ENCODE results near the gene CSAG1.
"Not testable (repeated sequence)": the region's sequence is repeated elsewhere in the genome, so short reads cannot be mapped to it uniquely, and the experiment has no call there.

Gene CSAG1, protein sequence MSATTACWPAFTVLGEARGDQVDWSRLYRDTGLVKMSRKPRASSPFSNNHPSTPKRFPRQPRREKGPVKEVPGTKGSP
- total RNA-seq, result 0 to 0.21 (median 0) reads per million in 9 experiments

DNA sequence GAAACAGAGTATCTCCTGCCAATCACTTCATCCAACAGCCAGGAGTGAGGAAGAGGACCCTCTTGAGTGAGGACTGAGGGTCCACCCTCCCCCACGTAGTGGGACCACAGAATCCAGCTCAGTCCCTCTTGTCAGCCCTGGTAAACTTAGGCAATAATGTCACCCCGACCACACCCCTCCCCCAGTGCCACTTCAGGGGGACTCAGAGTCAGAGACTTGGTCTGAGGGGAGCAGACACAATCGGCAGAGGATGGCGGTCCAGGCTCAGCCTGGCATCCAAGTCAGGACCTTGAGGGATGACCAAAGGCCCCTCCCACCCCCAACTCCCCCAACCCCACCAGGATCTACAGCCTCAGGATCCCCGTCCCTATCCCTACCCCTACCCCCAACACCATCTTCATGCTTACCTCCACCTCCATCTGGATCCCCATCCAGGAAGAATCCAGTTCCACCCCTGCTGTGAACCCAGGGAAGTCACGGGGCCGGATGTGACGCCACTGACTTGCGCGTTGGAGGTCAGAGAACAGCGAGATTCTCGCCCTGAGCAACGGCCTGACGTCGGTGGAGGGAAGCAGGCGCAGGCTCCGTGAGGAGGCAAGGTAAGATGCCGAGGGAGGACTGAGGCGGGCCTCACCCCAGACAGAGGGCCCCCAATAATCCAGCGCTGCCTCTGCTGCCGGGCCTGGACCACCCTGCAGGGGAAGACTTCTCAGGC, at the start of gene CSAG1, which contains the start of gene MAGEA12:
TSS of gene CSAG1 (minus strand) at position 461 of the 715 bp plus-strand sequence. CDS start 1,261 bp downstream, outside the sequence.
TSS of gene MAGEA12 (plus strand) at position 497 of the 715 bp plus-strand sequence. CDS start 2,405 bp downstream, outside the sequence.
- no peak within 1 kb of the TSS for H3K27ac Mint-ChIP-seq
- ATAC-seq (replicated peaks) (no peak), DNase-seq (no peak)
- H3K27me3 Mint-ChIP-seq, result peaks cover 0 to 5% of the 10 kb centered on the region in 2 donors
- H3K4me1 Mint-ChIP-seq (ENCODE audit: low read depth in 2 of 2), result no peaks in the 10 kb centered on the region
- no peaks in the 10 kb centered on the region for H3K36me3 Mint-ChIP-seq (ENCODE audit: insufficient read depth)
- H3K4me3 Mint-ChIP-seq, result no peak within 1 kb of the TSS
- no peaks in the 10 kb centered on the region for H3K9me3 Mint-ChIP-seq

DNA sequence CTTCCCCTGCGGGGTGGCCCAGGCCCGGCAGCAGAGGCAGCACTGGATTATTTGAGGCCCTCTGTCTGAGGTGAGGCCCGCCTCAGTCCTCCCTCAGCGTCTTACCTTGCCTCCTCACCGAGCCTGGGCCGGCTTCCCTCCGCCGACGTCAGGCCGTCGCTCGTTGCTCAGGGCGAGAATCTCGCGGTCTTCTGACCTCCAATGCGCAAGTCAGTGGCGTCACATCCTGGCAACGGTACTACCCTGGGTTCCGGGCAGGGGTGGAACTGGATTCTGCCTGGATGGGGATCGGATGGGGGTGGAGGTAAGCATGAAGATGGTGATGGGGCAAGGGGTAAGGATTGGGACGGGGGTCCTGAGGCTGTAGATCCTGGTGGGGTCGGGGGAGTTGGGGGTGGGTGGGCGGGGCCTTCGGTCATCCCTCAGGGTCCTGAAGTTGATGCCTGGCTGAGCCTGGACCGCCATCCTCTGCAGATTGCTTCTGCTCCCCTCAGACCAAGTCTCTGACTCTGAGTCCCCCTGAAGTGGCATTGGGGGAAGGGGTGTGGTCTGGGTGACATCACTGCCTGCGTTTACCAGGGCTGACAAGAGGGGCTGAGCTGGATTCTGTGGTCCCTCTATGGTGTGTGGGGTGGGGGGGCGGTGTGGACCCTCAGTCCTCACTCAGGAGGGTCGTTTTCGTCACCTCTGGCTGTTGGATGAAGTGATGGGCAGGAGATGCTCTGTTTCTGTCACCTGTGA, 36.2 kb upstream of the CSAG1 start, which contains the start of gene MAGEA6:
TSS of gene MAGEA6 (minus strand) at position 141 of the 741 bp plus-strand sequence. CDS start 2,039 bp downstream, outside the sequence.
- H3K9me3 Mint-ChIP-seq; H3K36me3 Mint-ChIP-seq (ENCODE audit: insufficient read depth); H3K4me1 Mint-ChIP-seq (ENCODE audit: low read depth in 2 of 2); ATAC-seq (replicated peaks); H3K27me3 Mint-ChIP-seq; H3K4me3 Mint-ChIP-seq; H3K27ac Mint-ChIP-seq; DNase-seq: not testable (repeated sequence)

DNA sequence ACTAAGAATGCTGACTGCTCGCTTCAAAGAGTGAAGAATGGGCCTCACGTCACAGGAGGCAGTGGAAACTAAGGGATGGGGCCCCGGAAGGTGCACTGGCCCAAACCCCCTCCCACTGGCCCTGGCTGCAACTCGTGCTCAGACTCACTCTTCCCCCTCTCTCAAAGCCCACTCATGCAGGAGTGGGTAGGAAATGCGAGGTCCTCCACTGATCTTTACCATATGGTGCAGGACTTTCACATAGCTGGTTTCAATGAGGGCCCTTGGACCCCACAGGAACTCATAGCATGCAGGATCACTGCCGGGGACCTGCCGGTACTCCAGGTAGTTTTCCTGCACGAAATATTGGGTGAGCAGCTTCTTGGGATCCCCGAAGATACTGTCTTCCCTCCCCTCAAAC, 33.0 kb upstream of the CSAG1 start:
- not testable (repeated sequence) for H3K27ac Mint-ChIP-seq; H3K9me3 Mint-ChIP-seq; H3K4me1 Mint-ChIP-seq (ENCODE audit: low read depth in 2 of 2); H3K4me3 Mint-ChIP-seq; H3K36me3 Mint-ChIP-seq (ENCODE audit: insufficient read depth); ATAC-seq (replicated peaks); DNase-seq; H3K27me3 Mint-ChIP-seq

DNA sequence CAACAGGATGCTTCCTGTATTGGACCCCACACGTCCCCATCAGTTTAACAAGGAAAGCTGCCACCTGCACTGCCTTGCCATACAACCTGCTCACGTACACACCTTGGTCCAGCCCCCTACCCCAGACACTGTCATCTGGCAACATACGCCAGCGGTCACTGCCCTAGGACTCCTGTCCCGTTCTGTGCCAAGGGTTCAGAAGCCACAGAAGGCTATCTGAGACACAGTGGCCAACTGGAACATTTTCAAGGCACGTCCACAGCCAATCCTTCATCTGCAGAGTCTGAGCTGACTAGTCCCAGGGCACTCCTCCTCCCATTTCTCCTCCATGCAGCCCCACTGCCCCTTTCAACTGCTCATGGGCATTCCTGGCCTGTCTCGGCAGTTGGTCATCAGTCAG, 28.1 kb upstream of the CSAG1 start:
- H3K4me3 Mint-ChIP-seq; H3K36me3 Mint-ChIP-seq (ENCODE audit: insufficient read depth); H3K27me3 Mint-ChIP-seq; ATAC-seq (replicated peaks); H3K27ac Mint-ChIP-seq; DNase-seq; H3K4me1 Mint-ChIP-seq (ENCODE audit: low read depth in 2 of 2); H3K9me3 Mint-ChIP-seq: not testable (repeated sequence)

DNA sequence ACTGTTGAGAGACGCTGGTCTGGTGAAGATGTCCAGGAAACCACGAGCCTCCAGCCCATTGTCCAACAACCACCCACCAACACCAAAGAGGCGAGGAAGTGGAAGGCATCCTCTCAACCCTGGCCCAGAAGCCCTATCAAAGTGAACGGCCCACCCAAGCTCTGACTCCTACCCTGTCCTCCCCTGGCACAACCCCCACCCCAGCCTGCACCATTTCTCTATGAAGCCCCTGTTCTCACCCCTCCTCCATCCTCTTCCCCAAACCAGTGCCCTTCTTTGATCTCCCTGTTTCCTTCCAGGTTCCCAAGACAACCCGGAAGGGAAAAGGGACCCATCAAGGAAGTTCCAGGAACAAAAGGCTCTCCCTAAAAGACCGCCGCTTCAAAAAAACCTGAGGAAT, 26.0 kb upstream of the CSAG1 start:
- H3K36me3 Mint-ChIP-seq (ENCODE audit: insufficient read depth); H3K27me3 Mint-ChIP-seq; DNase-seq; H3K4me3 Mint-ChIP-seq; ATAC-seq (replicated peaks); H3K4me1 Mint-ChIP-seq (ENCODE audit: low read depth in 2 of 2); H3K27ac Mint-ChIP-seq; H3K9me3 Mint-ChIP-seq: not testable (repeated sequence)

DNA sequence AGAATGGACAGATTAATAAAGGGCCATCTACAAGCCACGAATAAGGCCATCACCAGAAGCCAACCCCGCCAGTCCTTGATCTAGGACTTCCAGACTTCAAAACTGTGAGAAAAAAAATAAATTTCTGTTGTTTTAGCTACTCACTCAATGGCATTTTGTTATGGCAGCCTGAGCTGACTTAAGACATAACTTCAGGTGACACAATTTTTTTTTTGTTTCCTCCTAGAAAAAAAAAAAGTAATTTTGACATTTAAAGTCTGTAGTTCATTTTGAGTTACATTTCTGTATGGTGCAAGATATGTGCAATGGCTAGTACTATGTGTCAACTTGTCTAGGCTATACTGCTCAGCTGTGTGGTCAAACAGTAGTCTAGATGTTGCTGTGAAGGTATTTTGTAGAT, 25.4 kb upstream of the CSAG1 start, which contains the start of gene CSAG3:
TSS of gene CSAG3 (plus strand) at position 301 of the 400 bp plus-strand sequence.
- H3K27ac Mint-ChIP-seq; H3K36me3 Mint-ChIP-seq (ENCODE audit: insufficient read depth); ATAC-seq (replicated peaks); H3K27me3 Mint-ChIP-seq; H3K4me3 Mint-ChIP-seq; H3K4me1 Mint-ChIP-seq (ENCODE audit: low read depth in 2 of 2); H3K9me3 Mint-ChIP-seq; DNase-seq: not testable (repeated sequence)

DNA sequence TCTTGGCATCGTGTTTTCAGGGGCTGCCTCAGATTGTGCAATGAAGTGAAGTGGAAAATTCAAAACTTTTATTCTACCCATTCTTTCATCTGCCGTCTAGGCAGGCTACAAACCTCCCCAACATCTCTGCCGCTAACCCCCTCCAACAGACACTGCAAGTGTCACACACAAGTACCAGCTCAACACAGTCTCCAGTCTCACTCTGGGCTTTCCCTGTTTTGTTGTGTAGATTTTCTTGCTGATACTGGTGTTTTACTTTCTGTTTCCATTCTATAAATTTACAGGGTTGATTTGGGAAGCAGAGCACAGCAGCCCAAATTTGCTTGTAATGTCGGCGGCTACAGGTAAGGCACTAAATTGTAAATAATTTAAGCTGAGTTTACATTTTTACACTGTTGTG, 21.4 kb upstream of the CSAG1 start:
- ATAC-seq (replicated peaks); H3K27ac Mint-ChIP-seq; H3K36me3 Mint-ChIP-seq (ENCODE audit: insufficient read depth); H3K4me1 Mint-ChIP-seq (ENCODE audit: low read depth in 2 of 2); H3K27me3 Mint-ChIP-seq; DNase-seq; H3K4me3 Mint-ChIP-seq; H3K9me3 Mint-ChIP-seq: not testable (repeated sequence)

DNA sequence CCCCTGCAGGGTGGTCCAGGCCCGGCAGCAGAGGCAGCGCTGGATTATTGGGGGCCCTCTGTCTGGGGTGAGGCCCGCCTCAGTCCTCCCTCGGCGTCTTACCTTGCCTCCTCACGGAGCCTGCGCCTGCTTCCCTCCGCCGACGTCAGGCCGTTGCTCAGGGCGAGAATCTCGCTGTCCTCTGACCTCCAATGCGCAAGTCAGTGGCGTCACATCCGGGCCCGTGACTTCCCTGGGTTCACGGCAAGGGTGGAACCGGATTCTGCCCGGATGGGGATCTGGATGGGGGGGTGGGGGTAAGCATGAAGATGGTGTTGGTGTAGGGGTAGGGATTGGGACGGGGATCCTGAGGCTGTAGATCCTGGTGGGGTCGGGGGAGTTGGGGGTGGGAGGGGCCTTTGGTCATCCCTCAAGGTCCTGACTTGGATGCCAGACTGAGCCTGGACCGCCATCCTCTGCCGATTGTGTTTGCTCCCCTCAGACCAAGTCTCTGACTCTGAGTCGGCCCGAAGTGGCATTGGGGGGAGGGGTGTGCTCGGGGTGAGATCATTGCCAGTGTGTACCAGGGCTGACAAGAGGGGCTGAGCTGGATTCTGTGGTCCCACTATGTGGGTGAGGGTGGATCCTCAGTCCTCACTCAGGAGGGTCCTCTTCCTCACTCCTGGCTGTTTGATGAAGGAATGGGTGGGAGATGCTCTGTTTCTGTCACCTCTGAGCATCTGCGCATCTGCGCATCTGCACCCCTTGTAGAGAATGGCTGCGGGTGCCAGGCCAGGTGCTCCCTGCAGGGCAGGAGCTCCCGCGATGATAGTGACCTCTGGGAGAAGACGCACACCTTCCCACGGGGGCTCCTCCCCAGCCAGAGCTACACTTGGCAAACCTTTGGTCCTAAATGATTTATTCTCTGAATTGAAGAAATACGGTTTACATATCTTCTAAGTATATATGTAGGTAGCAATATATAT, 20.4 kb upstream of the CSAG1 start, which contains the start of gene MAGEA2:
TSS of gene MAGEA2 (minus strand) at position 157 of the 965 bp plus-strand sequence. CDS start 2,479 bp downstream, outside the sequence.
- ATAC-seq (replicated peaks); H3K36me3 Mint-ChIP-seq (ENCODE audit: insufficient read depth); H3K9me3 Mint-ChIP-seq; H3K27ac Mint-ChIP-seq; H3K27me3 Mint-ChIP-seq; H3K4me3 Mint-ChIP-seq; DNase-seq; H3K4me1 Mint-ChIP-seq (ENCODE audit: low read depth in 2 of 2): not testable (repeated sequence)

DNA sequence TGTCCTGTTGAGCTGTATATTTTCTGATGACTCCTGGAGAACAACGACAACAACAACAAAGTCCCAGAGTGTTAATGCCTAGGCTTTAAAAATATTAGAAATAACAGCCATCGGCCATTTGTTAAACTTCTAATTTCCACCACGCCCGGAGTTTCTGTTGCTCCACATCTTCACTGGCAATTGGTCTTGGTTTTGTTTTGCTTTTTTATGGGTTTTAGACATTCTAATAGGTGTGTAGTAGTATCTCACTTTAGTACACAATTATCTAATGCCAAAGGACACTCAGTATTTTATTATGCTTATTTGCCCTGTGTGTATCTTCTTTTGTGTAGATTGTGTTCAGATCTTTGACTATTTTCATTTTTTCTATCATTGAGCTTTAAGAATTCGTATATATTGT, 5.0 kb upstream of the CSAG1 start:
- Mint-ChIP-seq H3K27ac (no peak overlapping the region), H3K27me3 (no peaks in the 10 kb centered on the region), H3K9me3 (no peaks in the 10 kb centered on the region), H3K36me3 (ENCODE audit: insufficient read depth) (no peaks in the 10 kb centered on the region), H3K4me1 (ENCODE audit: low read depth in 2 of 2) (no peaks in the 10 kb centered on the region), H3K4me3 (no peak overlapping the region)
- ATAC-seq (replicated peaks), result no peak
- DNase-seq, result no peak

DNA sequence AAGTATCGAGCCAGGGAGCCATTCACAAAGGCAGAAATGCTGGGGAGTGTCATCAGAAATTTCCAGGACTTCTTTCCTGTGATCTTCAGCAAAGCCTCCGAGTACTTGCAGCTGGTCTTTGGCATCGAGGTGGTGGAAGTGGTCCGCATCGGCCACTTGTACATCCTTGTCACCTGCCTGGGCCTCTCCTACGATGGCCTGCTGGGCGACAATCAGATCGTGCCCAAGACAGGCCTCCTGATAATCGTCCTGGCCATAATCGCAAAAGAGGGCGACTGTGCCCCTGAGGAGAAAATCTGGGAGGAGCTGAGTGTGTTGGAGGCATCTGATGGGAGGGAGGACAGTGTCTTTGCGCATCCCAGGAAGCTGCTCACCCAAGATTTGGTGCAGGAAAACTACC, 3.0 kb upstream of the CSAG1 start:
- ATAC-seq (replicated peaks); H3K36me3 Mint-ChIP-seq (ENCODE audit: insufficient read depth); H3K27me3 Mint-ChIP-seq; H3K4me1 Mint-ChIP-seq (ENCODE audit: low read depth in 2 of 2); DNase-seq; H3K27ac Mint-ChIP-seq; H3K4me3 Mint-ChIP-seq; H3K9me3 Mint-ChIP-seq: not testable (repeated sequence)

DNA sequence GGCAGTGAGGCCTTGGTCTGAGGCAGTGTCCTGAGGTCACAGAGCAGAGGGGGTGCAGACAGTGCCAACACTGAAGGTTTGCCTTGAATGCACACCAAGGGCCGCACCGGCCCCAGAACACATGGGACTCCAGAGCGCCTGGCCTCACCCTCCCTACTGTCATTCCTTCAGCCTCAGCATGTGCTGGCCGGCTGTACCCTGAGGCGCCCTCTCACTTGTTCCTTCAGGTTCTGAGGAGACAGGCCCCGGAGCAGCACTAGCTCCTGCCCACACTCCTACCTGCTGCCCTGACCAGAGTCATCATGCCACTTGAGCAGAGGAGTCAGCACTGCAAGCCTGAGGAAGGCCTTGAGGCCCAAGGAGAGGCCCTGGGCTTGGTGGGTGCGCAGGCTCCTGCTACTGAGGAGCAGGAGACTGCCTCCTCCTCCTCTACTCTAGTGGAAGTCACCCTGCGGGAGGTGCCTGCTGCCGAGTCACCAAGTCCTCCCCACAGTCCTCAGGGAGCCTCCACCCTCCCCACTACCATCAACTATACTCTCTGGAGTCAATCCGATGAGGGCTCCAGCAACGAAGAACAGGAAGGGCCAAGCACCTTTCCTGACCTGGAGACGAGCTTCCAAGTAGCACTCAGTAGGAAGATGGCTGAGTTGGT, 2.5 kb upstream of the CSAG1 start:
- no peak overlapping the region for H3K27ac Mint-ChIP-seq
- H3K27me3 Mint-ChIP-seq, result no peaks in the 10 kb centered on the region
- no peak overlapping the region for H3K4me3 Mint-ChIP-seq
- ATAC-seq (replicated peaks), result no peak
- H3K4me1 Mint-ChIP-seq (ENCODE audit: low read depth in 2 of 2), result no peaks in the 10 kb centered on the region
- no peaks in the 10 kb centered on the region for H3K9me3 Mint-ChIP-seq
- DNase-seq, result no peak
- no peaks in the 10 kb centered on the region for H3K36me3 Mint-ChIP-seq (ENCODE audit: insufficient read depth)

DNA sequence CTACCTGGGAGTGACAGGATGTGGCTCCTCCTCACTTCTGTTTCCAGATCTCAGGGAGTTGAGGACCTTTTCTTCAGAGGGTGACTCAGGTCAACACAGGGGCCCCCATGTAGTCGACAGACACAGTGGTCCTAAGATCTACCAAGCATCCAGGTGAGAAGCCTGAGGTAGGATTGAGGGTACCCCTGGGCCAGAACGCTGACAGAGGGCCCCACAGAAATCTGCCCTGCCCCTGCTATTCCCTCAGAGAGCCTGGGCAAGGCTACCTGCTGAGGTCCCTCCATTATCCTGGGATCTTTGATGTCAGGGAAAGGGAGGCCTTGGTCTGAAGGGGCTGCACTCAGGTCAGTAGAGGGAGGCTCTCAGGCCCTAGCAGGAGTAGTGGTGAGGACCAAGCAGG, 1.6 kb upstream of the CSAG1 start:
- Mint-ChIP-seq H3K4me3 (no peak overlapping the region), H3K27me3 (no peaks in the 10 kb centered on the region), H3K9me3 (no peaks in the 10 kb centered on the region), H3K36me3 (ENCODE audit: insufficient read depth) (no peaks in the 10 kb centered on the region), H3K4me1 (ENCODE audit: low read depth in 2 of 2) (no peaks in the 10 kb centered on the region), H3K27ac (no peak overlapping the region)
- no peak for ATAC-seq (replicated peaks)
- no peak for DNase-seq

All from effector memory CD8-positive, alpha-beta T cell (primary cell).